HG03575 (cell line): ENCODE measurements around the gene WWP2.
"Not testable (repeated sequence)": the region's sequence is repeated elsewhere in the genome, so short reads cannot be mapped to it uniquely, and the experiment has no call there.

Source experiments
- ATAC-seq: cut with Tn5 transposase; IDR thresholded peaks from one replicate; pipeline ENCODE4 v1.9.1; 2021; ENCODE audit not compliant: unreplicated experiment, insufficient number of reproducible peaks, low FRiP score; ENCODE audit errors: extremely low read depth

WWP2 gene

GRCh38 chr16:69822174-69822935 is 60.2 kb downstream of the WWP2 start:
- no peak for ATAC-seq

GRCh38 chr16:69823831-69824563 is 61.9 kb downstream of the WWP2 start:
- ATAC-seq: no peak

- ATAC-seq: not testable (repeated sequence)
Measured at GRCh38 chr16:69824564-69825142, 62.5 kb downstream of the WWP2 start.

- no peak for ATAC-seq
Measured at GRCh38 chr16:69827524-69827923, 65.4 kb downstream of the WWP2 start.

- no peak for ATAC-seq
Measured at GRCh38 chr16:69829338-69829737, 67.2 kb downstream of the WWP2 start.

- no peak for ATAC-seq
Measured at GRCh38 chr16:69830146-69830533, 68.0 kb downstream of the WWP2 start.

- ATAC-seq: no peak
Measured at GRCh38 chr16:69830534-69831211, 68.5 kb downstream of the WWP2 start.

- ATAC-seq: no peak
Measured at GRCh38 chr16:69831212-69832123, 69.3 kb downstream of the WWP2 start.

- ATAC-seq: no peak
Measured at GRCh38 chr16:69833357-69834282, 71.5 kb downstream of the WWP2 start.

GRCh38 chr16:69834807-69835466 is 72.8 kb downstream of the WWP2 start:
- ATAC-seq: no peak

- ATAC-seq: no peak
Measured at GRCh38 chr16:69836257-69836656, 74.1 kb downstream of the WWP2 start.

- ATAC-seq: no peak
Measured at GRCh38 chr16:69837380-69837779, 75.2 kb downstream of the WWP2 start.

- ATAC-seq: no peak
Measured at GRCh38 chr16:69838489-69838888, 76.4 kb downstream of the WWP2 start.

GRCh38 chr16:69839240-69839688 is 77.1 kb downstream of the WWP2 start:
- no peak for ATAC-seq

- no peak for ATAC-seq
Measured at GRCh38 chr16:69839798-69840409, 77.8 kb downstream of the WWP2 start.

- no peak for ATAC-seq
Measured at GRCh38 chr16:69840975-69841374, 78.8 kb downstream of the WWP2 start.

- ATAC-seq: no peak
Measured at GRCh38 chr16:69844441-69844840, 82.3 kb downstream of the WWP2 start.
